Myocyte (in vitro differentiated cells): Measurements from ENCODE around the gene TAF6L. TPM values are rescaled to one million over a fixed set of nuclear protein-coding genes. Genes with fewer than 3 reads are reported as not detected.
A peak's percentile ranks its signal among the peaks of the same experiment; 100 is the strongest.
"Not testable (repeated sequence)": the region's sequence is repeated elsewhere in the genome, so short reads cannot be mapped to it uniquely, and the experiment has no call there.

Experiments
- DNase-seq: peaks from one replicate; pipeline ENCODE4 v3.0.0-alpha.2; 2012; ENCODE audit warnings: low read depth
- microRNA-seq: library from miRNA; unstranded; fragments of <30 nt; microRNA quantifications from one replicate; pipeline ENCODE4, GENCODE V29; 2016
- total RNA-seq: library from RNA; depleted of rRNA; stranded (reverse); fragments of >200 nt; gene quantifications from 2 replicates; pipeline ENCODE4 v1.2.3, GENCODE V29; 2014

The TAF6L gene
- total RNA-seq, 1 donor from 2014 or later, result 22.1 TPM

DNA sequence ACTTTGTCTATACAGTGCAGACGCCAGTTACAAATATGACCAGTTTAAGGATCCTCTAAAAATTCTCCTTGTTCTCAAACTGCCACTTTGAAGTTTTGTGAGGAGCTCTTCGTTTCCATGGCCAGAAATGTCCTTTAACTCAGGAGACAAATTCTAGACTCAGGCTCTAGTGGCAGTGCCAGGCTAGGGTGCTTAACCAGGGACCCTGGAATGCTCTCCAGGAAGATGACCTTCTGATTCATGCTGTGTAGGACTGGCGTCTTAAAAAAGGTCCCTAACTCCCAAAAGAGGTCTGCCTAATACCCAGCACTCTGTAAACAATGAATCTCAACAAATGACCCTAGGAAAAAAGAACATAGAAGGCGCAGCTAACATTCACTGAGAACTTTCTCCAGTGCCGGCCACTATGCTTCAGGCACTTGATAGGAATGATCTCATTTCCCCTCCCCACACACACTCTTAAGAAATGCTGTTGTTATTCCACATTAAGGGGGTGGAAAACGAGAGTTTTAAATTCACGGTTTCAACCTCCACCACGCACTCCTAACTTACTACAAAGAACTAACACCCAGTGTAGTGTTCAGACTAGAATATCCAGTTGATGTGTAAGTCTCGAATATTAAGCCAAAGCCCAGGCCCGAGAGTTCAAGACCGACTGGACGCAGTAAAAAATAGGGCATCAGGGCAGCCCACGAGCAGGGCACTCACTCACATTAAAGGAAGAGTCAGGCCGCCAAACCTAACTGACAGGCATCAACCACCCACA lies 33.3 kb downstream of the TAF6L start:
- peak; percentile 16 for DNase-seq

DNA sequence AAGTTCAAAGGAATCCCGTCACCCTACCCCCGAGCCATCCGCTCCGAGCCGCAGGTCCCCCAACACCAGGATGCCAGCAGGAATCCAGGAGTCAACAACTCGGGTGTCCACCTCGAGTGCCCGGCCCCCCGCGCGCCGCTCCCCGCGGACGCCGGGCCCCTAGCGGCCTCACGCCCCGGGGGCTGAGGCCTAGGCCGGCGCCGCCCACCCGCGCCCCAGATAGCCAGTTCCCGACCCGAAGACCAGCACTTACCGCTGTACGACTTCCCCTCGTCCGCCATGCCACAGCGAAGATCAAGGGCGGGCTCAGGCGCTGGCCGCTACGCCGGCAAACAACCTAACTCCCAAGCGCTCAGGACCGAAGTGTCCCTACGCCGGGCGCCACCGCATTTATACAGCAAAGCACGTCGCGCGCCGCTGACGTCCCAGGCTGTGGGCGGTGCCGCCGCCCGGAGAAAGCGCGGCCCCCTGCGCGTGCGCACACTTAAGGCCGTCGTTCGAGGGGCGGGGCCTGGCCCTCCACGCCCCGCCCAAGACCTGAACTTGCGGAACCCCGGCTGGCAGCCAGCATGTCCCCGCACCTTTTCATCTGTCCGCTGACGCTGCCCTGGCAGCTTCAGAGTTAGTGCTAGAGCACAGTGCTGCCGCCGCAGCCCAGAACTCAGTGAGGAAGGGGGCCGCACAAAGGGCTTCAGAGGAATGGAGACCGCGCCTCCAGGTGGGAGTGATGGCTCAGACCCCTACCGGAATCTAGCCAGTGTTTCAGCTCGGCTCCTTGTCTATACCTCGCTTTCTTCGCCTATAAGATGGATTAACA lies 34.1 kb downstream of the TAF6L start, which contains the start of gene NXF1:
NXF1 (minus strand) TSS at position 365 of the 817 bp plus-strand sequence; CDS start at position 281, 84 bp downstream.
- peak; percentile 93 for DNase-seq

DNA sequence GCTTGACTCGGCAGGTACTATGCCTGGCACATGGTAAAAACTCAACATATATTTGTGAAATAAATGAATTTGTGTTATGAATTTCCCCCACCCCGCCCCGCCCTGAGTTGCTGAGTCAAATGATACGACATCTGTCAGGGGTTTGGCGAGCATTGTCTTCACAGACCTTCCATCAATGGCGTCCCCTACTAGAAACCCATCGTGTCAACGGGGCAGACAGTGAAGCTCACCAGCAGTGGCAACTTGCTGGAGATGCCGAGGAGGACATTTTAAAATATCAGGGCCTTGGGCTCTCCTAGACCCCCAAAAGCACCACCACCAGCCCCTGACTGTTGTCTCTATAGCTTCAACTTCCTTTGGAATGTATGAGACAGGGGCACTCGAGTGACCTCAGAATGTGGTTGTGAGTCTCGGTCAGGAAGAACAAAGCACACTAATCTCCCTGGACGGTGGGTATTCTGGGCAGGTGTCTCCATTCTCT lies 34.8 kb downstream of the TAF6L start:
- peak; percentile 67 for DNase-seq

DNA sequence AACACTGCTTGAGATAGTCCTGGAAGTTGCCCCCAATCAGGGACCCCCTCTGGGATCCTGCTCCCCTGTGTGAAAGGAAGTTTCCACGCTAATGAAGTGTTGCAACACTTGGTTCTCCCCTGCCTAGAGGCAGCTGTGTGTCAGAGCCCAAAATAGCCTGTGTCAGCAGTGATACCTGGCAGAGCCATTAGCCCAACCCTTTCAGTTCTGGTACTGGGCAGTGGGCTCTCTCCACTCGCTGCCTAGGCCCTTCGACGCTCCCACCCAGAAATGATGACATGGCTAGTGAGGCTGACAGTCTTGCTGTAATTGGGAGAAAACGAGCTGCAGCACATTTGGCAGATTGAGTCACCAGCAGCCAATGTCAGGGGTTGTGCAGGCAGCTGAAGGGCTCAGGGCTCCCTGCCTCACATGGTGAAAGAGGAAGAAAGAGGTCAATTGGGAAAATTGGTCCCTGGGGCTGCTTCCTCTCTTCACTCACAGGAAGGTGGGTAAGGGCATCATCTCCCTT lies 35.5 kb downstream of the TAF6L start:
- DNase-seq, result peak; percentile 65

DNA sequence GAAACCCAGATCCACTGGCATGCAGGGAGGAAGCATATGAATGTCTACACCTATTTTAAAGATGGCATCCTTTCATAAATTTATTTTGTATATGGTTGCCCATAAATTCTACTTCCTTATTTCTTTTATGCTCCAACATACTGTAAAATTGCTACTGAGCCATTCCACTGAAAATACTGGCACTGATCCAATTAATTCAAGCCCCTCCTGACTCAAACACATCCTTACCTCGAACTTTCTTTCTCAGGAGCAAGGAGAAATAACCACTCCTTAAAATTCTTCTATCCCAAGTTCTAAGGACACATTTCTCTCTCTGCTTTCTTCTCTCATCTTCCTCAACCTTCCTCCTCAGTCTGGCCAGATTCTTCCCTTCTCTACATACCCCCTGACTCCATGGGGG lies 39.6 kb downstream of the TAF6L start:
- no peak for DNase-seq

DNA sequence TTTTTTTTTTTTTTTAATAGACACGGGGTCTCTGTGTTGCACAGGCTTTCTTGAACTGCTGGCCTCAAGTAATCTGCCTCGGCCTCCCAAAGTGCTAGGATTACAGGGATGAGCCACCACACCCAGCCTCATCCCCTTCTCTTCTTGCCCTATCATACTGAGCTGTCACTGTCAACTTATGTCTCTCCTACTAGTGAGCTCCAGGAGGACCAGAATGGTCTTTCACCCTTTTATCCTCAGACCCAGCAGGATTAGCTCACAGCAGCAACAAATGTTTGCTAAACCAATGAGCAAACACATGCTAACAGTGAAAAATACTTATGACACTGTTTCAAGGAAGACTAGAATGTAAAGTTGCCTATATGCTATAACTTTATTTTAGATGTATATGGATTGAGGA lies 40.5 kb downstream of the TAF6L start:
- no peak for DNase-seq

DNA sequence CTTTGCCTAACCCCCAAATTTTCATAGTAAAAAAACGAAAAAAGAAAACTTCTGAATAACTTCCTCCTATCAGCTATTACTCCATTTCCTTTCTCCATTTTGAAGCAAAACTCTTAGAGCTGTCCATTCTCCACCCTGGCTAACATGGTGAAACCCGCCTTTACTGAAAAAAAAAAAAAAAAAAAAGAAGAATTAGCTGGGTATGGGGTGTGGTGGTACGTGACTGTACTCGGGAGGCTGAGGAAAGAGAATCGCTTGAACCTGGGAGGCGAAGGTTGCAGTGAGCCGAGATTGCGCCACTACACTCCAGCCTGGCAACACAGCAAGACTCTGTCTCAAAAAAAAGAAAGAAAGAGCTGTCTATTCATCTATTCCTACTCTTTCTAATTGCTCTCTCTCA lies 45.4 kb downstream of the TAF6L start:
- no peak for DNase-seq

DNA sequence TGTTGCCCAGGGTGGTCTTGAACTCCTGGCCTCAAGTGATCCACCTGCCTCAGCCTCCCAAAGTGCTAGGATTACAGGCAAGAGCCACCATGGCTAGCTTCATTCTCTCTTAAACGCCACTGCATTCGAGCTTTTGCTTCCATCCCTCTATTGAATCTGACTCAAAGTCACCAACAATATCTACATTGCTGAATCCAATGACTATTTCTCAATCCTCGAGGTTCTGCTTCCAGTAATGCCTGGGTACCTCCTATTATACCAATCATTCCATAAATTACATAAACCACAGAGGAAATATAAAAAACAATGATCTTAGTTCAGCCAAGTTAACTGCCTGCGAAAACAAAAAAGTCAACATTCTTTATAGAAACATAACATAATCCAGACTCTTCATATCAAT lies 45.9 kb downstream of the TAF6L start:
- DNase-seq, result no peak

DNA sequence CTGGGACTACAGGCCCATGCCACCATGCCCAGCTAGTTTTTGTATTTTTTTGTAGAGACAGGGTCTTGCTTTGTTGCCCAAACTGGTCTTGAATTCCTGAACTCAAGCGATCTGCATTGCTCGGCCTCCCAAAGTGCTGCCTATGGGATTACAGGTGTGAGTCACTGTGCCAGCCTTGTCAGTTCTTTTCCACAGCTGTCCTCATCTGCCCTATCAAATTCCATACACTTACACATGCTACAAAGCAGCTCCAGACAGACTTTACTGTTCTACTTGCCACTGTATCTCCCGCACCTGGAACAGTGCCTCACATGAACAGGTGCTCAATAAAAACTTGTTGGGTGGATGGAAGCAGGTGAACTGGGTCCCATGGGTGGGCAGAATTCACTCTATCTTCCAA lies 52.5 kb downstream of the TAF6L start:
- DNase-seq, result peak; percentile 13

DNA sequence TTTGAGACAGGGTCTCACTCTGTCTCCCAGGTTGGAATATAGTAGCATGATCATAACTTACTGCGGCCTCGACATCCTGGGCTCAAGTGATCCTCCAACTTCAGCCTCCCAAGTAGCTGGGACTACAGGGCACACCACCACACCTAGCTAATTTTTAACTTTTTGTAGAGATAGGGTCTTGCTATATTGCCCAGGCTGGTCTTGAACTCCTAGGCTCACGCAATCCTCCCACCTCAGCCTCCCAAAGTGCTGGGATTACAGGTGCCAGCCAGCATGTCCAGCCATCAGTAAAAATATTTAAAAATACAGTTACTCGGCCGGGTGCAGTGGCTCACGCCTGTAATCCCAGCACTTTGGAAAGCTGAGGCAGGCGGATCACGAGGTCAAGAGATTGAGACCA lies 56.9 kb downstream of the TAF6L start:
- not testable (repeated sequence) for DNase-seq

DNA sequence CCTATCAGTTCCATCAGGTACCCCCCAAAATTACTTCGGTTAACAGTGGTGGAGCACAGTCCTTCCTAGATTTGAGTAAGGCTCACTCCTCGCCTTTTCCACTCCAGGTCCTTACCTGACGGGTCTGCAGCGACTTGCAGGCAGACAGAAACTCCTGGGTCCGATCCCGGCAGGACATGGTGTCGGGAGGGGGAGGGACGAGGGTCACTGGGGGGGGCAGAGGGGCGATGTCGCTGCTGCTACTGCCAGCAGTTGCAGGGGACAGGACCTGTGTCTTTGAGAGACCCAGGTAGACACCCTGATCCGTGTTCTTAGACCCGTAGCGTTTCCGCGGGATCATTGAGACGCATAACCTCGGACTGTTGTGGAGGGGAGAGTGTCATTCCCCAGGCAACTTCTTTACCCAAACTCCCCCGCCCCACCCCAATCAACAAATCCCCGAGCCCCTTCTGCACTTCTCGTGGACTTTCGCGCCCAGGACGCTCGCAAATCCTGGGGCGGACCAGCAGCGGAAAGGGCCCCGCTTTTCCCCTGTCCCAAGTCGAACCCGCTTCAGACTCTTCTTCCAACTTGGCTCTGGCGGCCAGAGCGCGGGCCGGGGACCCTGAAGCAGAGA lies 59.8 kb downstream of the TAF6L start:
- DNase-seq, result no peak

DNA sequence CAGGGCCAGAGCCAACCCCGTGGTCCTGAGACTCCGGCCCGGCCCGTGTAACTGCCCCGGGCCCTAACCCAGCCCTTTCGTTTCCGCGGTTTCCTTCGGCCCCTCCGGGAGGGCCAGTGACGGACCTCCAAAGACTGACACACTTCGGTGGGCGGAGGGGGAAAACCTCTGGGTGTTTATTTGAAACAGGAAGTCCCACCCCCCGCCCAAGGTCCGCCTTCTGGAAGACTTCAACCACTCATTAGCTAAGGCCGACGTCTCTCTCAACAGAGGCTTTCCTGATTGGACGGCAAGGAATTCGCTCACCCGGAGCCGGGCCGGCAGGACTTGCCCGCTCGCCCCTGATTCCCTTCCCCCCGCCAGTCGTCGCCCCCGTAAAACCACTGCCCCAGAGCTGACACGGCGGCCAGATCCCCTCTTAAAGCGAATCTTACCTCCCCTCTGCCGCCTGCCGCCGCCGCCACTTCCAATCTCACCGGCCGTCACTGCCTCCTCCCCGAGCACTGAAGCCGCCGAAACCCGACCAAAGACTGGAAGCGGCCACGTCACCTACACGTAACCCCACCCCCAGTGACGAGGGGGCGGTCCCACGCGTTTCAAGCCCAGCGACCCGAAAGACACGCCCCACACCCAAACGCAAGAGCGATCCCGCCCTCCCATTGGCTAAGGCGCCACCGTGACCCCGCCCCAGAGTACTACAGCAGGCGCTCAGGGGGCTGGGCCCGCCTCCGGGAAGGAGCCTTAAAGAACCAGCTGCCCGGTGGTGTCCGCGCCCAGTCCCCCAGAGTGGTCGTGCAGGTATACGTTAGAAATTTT lies 60.5 kb downstream of the TAF6L start, which contains the start of gene STX5:
STX5 (minus strand) TSS at position 532 of the 816 bp plus-strand sequence. CDS start 808 bp downstream, outside the sequence.
- DNase-seq, result peak; percentile 98

DNA sequence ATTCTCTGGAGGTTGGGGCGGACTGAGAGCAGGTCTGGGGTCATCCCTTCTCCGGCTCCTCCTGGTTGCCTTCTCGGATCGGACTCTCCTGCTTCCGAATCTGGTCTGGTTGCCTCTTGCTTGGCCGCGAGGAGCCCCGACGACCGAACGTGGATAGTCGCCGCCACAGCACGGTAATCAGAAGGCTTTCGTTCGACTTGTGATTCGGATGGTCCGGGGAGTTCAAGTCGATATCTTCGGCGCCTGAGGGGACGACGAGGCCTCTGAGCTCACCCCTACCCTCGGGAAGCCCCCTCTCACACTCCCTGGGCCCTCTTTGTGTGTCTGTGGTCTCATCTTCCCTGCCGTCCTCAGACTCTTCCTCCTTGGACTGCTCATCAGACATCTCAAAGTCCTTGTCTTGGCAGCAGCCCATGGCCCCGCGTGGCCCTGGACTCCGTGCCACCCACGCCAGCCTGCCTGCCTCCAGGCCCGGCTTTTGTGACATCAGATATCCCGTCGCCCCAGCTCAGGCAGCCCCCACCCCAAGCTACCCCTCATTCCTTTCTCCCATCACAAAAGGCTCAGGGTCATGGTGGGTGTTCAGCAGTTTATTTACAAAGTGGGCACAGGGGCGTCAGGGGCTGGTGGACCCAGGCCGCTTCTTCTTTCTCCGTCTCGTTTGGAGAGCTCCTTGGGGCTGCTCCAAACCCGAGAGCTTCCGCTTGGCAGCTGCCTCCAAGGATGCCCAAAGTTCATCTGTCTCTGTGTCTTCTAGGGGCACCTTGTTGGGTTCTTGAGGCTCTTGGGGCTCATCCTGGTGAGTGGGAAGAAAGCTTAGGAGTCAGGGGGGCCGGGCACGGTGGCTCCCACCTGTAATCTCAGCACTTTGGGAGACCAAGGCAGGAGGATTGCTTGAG lies 61.4 kb downstream of the TAF6L start, which contains the start of gene TEX54:
TEX54 (minus strand) TSS at position 506 of the 899 bp plus-strand sequence.
- peak; percentile 43 for DNase-seq

DNA sequence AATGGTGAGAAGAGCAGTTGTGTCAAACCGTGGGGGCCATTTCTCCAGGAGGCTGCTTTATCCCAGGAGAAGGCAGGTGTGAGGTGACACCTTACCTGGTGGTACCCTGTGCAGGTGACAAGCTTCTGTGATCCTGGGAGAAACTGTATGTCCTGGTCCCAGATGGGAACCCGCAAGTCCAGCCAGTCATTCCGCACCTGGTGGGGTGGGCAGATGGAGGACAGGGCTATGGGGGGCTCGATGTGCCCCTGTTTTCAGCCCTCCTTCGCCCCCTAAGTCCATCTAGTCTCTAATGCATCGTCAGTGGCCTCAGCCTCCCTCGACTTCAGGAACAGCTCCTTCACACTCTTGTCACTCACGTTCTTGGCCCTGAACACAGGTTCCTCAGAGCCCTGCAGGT lies 64.1 kb downstream of the TAF6L start:
- DNase-seq, result no peak

Small RNAs within 50 kb of the gene (microRNA-seq; reads per million reads assigned to microRNA genes)
- 0.97 reads per million for gene MIR6514
- gene MIR6748, result not detected

Other genes with a start within 250 kb of the TAF6L start
- gene AHNAK, start 224.6 kb upstream of the TAF6L start, total RNA-seq, result 141 and 144 TPM in 2 replicates
- gene EEF1G, start 197.5 kb upstream of the TAF6L start, total RNA-seq, result 1,484 and 1,704 TPM in 2 replicates
- 7.5 and 8.1 TPM in 2 replicates for gene TUT1, start 179.9 kb upstream of the TAF6L start, total RNA-seq
- 66.9 and 72.4 TPM in 2 replicates for gene MTA2, start 169.5 kb upstream of the TAF6L start, total RNA-seq
- 11.3 and 17.6 TPM in 2 replicates for gene EML3, start 158.6 kb upstream of the TAF6L start, total RNA-seq
- 1.5 and 2.8 TPM in 2 replicates for gene ROM1, start 158.1 kb upstream of the TAF6L start, total RNA-seq
- gene B3GAT3, start 149.4 kb upstream of the TAF6L start, total RNA-seq, result 52.6 and 59.8 TPM in 2 replicates
- gene GANAB, start 124.8 kb upstream of the TAF6L start, total RNA-seq, result 168 and 174 TPM in 2 replicates
- gene INTS5, start 118.1 kb upstream of the TAF6L start, total RNA-seq, result 20.6 and 22.4 TPM in 2 replicates
- 32.2 and 40.7 TPM in 2 replicates for gene C11orf98, start 106.2 kb upstream of the TAF6L start, total RNA-seq
- gene CSKMT, start 106.1 kb upstream of the TAF6L start, total RNA-seq, result 3.2 and 12.4 TPM in 2 replicates
- 5.7 and 6.3 TPM in 2 replicates for gene UQCC3, start 99.7 kb upstream of the TAF6L start, total RNA-seq
- gene LBHD1, start 99.1 kb upstream of the TAF6L start, total RNA-seq, result 4.5 and 5.0 TPM in 2 replicates
- gene UBXN1, start 92.3 kb upstream of the TAF6L start, total RNA-seq, result 123 and 133 TPM in 2 replicates
- gene LRRN4CL, start 81.9 kb upstream of the TAF6L start, total RNA-seq, result 195 and 219 TPM in 2 replicates
- gene BSCL2, start 64.0 kb upstream of the TAF6L start, total RNA-seq, result 40.8 and 49.8 TPM in 2 replicates
- not detected in 2 replicates for gene GNG3, start 63.7 kb upstream of the TAF6L start, total RNA-seq
- 8.0 and 8.6 TPM in 2 replicates for gene HNRNPUL2, start 43.9 kb upstream of the TAF6L start, total RNA-seq
- 19.7 and 30.9 TPM in 2 replicates for gene TTC9C, start 42.9 kb upstream of the TAF6L start, total RNA-seq
- 6.6 TPM in 2 replicates for gene ZBTB3, start 17.2 kb upstream of the TAF6L start, total RNA-seq
- 67.8 and 69.4 TPM in 2 replicates for gene POLR2G, start 9.8 kb upstream of the TAF6L start, total RNA-seq
- gene TMEM179B, start 16.0 kb downstream of the TAF6L start, total RNA-seq, result 30.9 and 52.2 TPM in 2 replicates
- 23.9 and 33.4 TPM in 2 replicates for gene TMEM223, start 20.6 kb downstream of the TAF6L start, total RNA-seq
- 44.0 and 48.5 TPM in 2 replicates for gene NXF1, start 34.0 kb downstream of the TAF6L start, total RNA-seq
- 25.1 and 27.4 TPM in 2 replicates for gene STX5, start 60.7 kb downstream of the TAF6L start, total RNA-seq
- not detected in 2 replicates for gene TEX54, start 61.4 kb downstream of the TAF6L start, total RNA-seq
- 37.9 and 48.1 TPM in 2 replicates for gene WDR74, start 68.2 kb downstream of the TAF6L start, total RNA-seq
- 141 and 195 TPM in 2 replicates for gene SLC3A2, start 109.5 kb downstream of the TAF6L start, total RNA-seq
- gene CHRM1, start 150.0 kb downstream of the TAF6L start, total RNA-seq, result not detected in 2 replicates
- gene SLC22A6, start 213.6 kb downstream of the TAF6L start, total RNA-seq, result not detected in 2 replicates
- gene SLC22A8, start 244.4 kb downstream of the TAF6L start, total RNA-seq, result not detected in 2 replicates